ENCODE measurements around the gene NNT. TPM values are rescaled to one million over a fixed set of nuclear protein-coding genes. Genes with fewer than 3 reads are reported as not detected.

Gene NNT
- total and polyA plus RNA-seq, 10 of the 15 experiments (the other 5 are each of a cell fraction or from before 2014, with no cell fraction given): 20.8 to 73.1 (median 51.9) TPM

GRCh38 chr5:43693411-43693810, 90.4 kb downstream of the NNT start:
- Histone ChIP-seq H3K4me1 (ENCODE audit: control insufficient read depth, insufficient read depth, low read length) (no peaks in the 10 kb centered on the region), H2AFZ (ENCODE audit: control insufficient read depth, low read depth, low read length) (no peak overlapping the region), H3K79me2 (ENCODE audit: control insufficient read depth, insufficient read depth, low read length) (no peaks in the 10 kb centered on the region), H3K4me3 (no peak overlapping the region), H3K27ac (ENCODE audit: control insufficient read depth, insufficient read depth) (no peak overlapping the region), H3K27me3 (replicated peaks in 1 of 2; ENCODE audit: control insufficient read depth in 2 of 2, insufficient read depth in 2 of 2, low read length in 1 of 2) (no peaks in the 10 kb centered on the region), H3K36me3 (ENCODE audit: control insufficient read depth in 2 of 2, insufficient read depth in 2 of 2, low read length in 1 of 2) (peaks cover 2 to 4% of the 10 kb centered on the region in 2 experiments; a peak in 2 of 4 replicates), H3K9ac (ENCODE audit: control insufficient read depth, insufficient read depth, low read length) (no peak overlapping the region), H4K20me1 (ENCODE audit: control insufficient read depth, insufficient read depth) (no peaks in the 10 kb centered on the region), H3K4me2 (ENCODE audit: control insufficient read depth, insufficient read depth) (no peak overlapping the region), H3K9me3 (replicated peaks; ENCODE audit: control insufficient read depth, insufficient read depth, low read length) (peaks cover 11% of the 10 kb centered on the region; the same call in 2 of the 3 replicates)
- FAIRE-seq: no peak
- ChIA-PET CTCF (interaction anchor here (0.9 to 1.3 kb wide), 3 partner anchors 9 to 63 kb away, joined by 3 to 5 read pairs (median 3); no protein-coding TSS in a partner anchor), POLR2A (no interaction called here), RAD21 (ENCODE audit: unreplicated experiment) (no interaction called here), SMC1A (ENCODE audit: uncharacterized antibody, unreplicated experiment) (interaction anchor here (0.8 to 1.0 kb wide), 2 partner anchors 8 to 10 kb away, joined by 3 read pairs; no protein-coding TSS in a partner anchor)
- TF ChIP-seq NFYB (IDR thresholded peaks at IDR 0.05; ENCODE audit: insufficient read depth, low read depth, low read length) (no peak), EZH2 (IDR thresholded peaks at IDR 0.05; ENCODE audit: borderline replicate concordance, control insufficient read depth, low read depth, low read length) (no peak), SUZ12 (IDR thresholded peaks at IDR 0.05; ENCODE audit: unreplicated experiment) (no peak), NBN (IDR thresholded peaks at IDR 0.05) (no peak), KLF5 (IDR thresholded peaks at IDR 0.05; ENCODE audit: partially characterized antibody) (no peak), E2F8 (IDR thresholded peaks at IDR 0.05; ENCODE audit: low read depth, partially characterized antibody) (no peak), RB1 (IDR thresholded peaks at IDR 0.05; ENCODE audit: borderline replicate concordance) (no peak), FOXK2 (IDR thresholded peaks at IDR 0.05) (no peak), POU2F2 (IDR thresholded peaks at IDR 0.05; ENCODE audit: borderline replicate concordance, low read depth, low read length) (no peak), RELB (IDR thresholded peaks at IDR 0.05; ENCODE audit: low read depth) (no peak), CBX5 (IDR thresholded peaks at IDR 0.05; ENCODE audit: low read depth) (no peak), BCL11A (IDR thresholded peaks at IDR 0.05; ENCODE audit: low read depth, low read length) (no peak)
- TF ChIP-seq, protein P1, sequence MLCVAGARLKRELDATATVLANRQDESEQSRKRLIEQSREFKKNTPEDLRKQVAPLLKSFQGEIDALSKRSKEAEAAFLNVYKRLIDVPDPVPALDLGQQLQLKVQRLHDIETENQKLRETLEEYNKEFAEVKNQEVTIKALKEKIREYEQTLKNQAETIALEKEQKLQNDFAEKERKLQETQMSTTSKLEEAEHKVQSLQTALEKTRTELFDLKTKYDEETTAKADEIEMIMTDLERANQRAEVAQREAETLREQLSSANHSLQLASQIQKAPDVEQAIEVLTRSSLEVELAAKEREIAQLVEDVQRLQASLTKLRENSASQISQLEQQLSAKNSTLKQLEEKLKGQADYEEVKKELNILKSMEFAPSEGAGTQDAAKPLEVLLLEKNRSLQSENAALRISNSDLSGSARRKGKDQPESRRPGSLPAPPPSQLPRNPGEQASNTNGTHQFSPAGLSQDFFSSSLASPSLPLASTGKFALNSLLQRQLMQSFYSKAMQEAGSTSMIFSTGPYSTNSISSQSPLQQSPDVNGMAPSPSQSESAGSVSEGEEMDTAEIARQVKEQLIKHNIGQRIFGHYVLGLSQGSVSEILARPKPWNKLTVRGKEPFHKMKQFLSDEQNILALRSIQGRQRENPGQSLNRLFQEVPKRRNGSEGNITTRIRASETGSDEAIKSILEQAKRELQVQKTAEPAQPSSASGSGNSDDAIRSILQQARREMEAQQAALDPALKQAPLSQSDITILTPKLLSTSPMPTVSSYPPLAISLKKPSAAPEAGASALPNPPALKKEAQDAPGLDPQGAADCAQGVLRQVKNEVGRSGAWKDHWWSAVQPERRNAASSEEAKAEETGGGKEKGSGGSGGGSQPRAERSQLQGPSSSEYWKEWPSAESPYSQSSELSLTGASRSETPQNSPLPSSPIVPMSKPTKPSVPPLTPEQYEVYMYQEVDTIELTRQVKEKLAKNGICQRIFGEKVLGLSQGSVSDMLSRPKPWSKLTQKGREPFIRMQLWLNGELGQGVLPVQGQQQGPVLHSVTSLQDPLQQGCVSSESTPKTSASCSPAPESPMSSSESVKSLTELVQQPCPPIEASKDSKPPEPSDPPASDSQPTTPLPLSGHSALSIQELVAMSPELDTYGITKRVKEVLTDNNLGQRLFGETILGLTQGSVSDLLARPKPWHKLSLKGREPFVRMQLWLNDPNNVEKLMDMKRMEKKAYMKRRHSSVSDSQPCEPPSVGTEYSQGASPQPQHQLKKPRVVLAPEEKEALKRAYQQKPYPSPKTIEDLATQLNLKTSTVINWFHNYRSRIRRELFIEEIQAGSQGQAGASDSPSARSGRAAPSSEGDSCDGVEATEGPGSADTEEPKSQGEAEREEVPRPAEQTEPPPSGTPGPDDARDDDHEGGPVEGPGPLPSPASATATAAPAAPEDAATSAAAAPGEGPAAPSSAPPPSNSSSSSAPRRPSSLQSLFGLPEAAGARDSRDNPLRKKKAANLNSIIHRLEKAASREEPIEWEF (IDR thresholded peaks at IDR 0.05; ENCODE audit: insufficient replicate concordance, low read depth, low read length): no peak
- TF ChIP-seq, protein P2, sequence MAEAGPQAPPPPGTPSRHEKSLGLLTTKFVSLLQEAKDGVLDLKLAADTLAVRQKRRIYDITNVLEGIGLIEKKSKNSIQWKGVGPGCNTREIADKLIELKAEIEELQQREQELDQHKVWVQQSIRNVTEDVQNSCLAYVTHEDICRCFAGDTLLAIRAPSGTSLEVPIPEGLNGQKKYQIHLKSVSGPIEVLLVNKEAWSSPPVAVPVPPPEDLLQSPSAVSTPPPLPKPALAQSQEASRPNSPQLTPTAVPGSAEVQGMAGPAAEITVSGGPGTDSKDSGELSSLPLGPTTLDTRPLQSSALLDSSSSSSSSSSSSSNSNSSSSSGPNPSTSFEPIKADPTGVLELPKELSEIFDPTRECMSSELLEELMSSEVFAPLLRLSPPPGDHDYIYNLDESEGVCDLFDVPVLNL (IDR thresholded peaks at IDR 0.05; ENCODE audit: low read depth, low read length): no peak
- in situ Hi-C loops (cut with MboI): no loop called here
- BruUV-seq (replicated peaks): no TSS peak
- no peak for DNase-seq (ENCODE audit: low read depth, low spot score)
- ATAC-seq: no peak
- intact Hi-C loops (cut with micrococcal nuclease; ENCODE audit: unreplicated experiment): no loop called here

Data from GM12878 (cell line).